ENCODE measurements around the gene DRAXIN. TPM values are rescaled to one million over a fixed set of nuclear protein-coding genes. Genes with fewer than 3 reads are reported as not detected.
A peak's percentile ranks its signal among the peaks of the same experiment; 100 is the strongest.

The DRAXIN gene
- total RNA-seq, 4 donors from 2014 or later: 0.06 to 0.41 TPM; not detected in 2

- Histone ChIP-seq H3K4me3 (no peak overlapping the region), H3K9me3 (no peaks in the 10 kb centered on the region), H3K27me3 (peaks cover 9 to 17% of the 10 kb centered on the region in 2 donors), H3K4me1 (peaks cover 0 to 13% of the 10 kb centered on the region in 2 donors), H3K27ac (no peak overlapping the region), H3K36me3 (no peaks in the 10 kb centered on the region)
- TF ChIP-seq CTCF (IDR thresholded peaks at IDR 0.05) (no peak), POLR2A (IDR thresholded peaks at IDR 0.05) (no peak)
- DNase-seq: no peak
- intact Hi-C loops (cut with DNase I; ENCODE audit: low total_unique reads): no loop called here
Observed at GRCh38 chr1:11652203-11652780, 39.2 kb upstream of the DRAXIN start.

- Histone ChIP-seq H3K4me3 (no peak overlapping the region), H3K36me3 (no peaks in the 10 kb centered on the region), H3K9me3 (no peaks in the 10 kb centered on the region), H3K27ac (no peak overlapping the region), H3K27me3 (peaks cover 9 to 15% of the 10 kb centered on the region in 2 donors), H3K4me1 (peaks cover 0 to 13% of the 10 kb centered on the region in 2 donors)
- no peak for DNase-seq
- no peak for TF ChIP-seq POLR2A (IDR thresholded peaks at IDR 0.05)
- TF ChIP-seq CTCF (IDR thresholded peaks at IDR 0.05): no peak
- intact Hi-C loops (cut with DNase I; ENCODE audit: low total_unique reads): no loop called here
Observed at GRCh38 chr1:11653101-11653860, 38.2 kb upstream of the DRAXIN start.

GRCh38 chr1:11653861-11654136 lies 37.7 kb upstream of the DRAXIN start:
- Histone ChIP-seq H3K27me3 (peaks cover 9 to 10% of the 10 kb centered on the region in 2 donors), H3K4me3 (peak overlapping the region in 1 of 2 donors; percentile 85), H3K36me3 (no peaks in the 10 kb centered on the region), H3K9me3 (no peaks in the 10 kb centered on the region), H3K4me1 (peaks cover 0 to 13% of the 10 kb centered on the region in 2 donors), H3K27ac (peak overlapping the region in 1 of 2 donors; percentile 67)
- no peak for TF ChIP-seq POLR2A (IDR thresholded peaks at IDR 0.05)
- TF ChIP-seq CTCF (IDR thresholded peaks at IDR 0.05): no peak
- no peak for DNase-seq
- intact Hi-C loops (cut with DNase I; ENCODE audit: low total_unique reads): no loop called here

- no peaks in the 10 kb centered on the region for H3K36me3 ChIP-seq
- peak; percentile 42 to 52 for DNase-seq
- peaks cover 6 to 9% of the 10 kb centered on the region in 2 donors for H3K27me3 ChIP-seq
- intact Hi-C loops (cut with DNase I; ENCODE audit: low total_unique reads): no loop called here
- H3K4me3 ChIP-seq: peak within 1 kb of the TSS; percentile 50 to 85
- peaks cover 0 to 10% of the 10 kb centered on the region in 2 donors for H3K4me1 ChIP-seq
- no peak for TF ChIP-seq CTCF (IDR thresholded peaks at IDR 0.05)
- TF ChIP-seq POLR2A (IDR thresholded peaks at IDR 0.05): no peak
- peak within 1 kb of the TSS; percentile 47 to 67 for H3K27ac ChIP-seq
- H3K9me3 ChIP-seq: no peaks in the 10 kb centered on the region
Observed at GRCh38 chr1:11654137-11654938, 37.2 kb upstream of the DRAXIN start, which contains the start of the genes FBXO2 and FBXO44. Gene FBXO2 (minus strand): TSS chr1:11654429. CDS start chr1:11654340, 89 bp downstream. Gene FBXO44 (plus strand): TSS chr1:11654877. CDS start chr1:11655836, 959 bp downstream.

All from uterus (tissue), 4 donors.